VCaP (cell line): Measurements from ENCODE around the gene CDC123.
"Not testable (repeated sequence)": the region's sequence is repeated elsewhere in the genome, so short reads cannot be mapped to it uniquely, and the experiment has no call there.

Experiments used
- H3K27ac ChIP-seq: fragments of 450-650 bp; 2 replicates; pipeline ENCODE4 v1.5.1; 2017
- TF ChIP-seq, protein P1 (sequence below): fragments of 450-650 bp; conservative IDR thresholded peaks from 2 replicates; pipeline ENCODE4 v1.5.1; 2017; ENCODE audit warnings: mild to moderate bottlenecking, moderate library complexity

Gene CDC123

DNA sequence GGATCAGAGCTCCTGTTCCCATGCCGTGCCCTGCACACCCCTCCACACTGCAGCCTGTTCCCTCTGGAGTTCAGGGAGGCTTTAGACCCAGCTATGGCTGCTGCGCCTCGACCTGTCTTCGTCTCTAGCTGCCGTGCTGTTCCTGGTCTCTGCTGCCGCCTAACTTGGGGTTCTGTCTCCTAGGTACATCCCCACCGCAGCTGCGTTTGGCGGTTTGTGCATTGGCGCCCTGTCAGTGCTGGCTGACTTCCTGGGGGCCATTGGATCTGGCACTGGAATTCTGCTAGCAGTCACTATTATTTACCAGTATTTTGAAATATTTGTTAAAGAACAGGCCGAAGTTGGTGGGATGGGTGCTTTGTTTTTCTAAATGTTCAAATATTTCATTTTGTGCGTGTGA is 31.9 kb upstream of the CDC123 start:
- H3K27ac ChIP-seq = no peak overlapping the region
- TF ChIP-seq, protein P1, sequence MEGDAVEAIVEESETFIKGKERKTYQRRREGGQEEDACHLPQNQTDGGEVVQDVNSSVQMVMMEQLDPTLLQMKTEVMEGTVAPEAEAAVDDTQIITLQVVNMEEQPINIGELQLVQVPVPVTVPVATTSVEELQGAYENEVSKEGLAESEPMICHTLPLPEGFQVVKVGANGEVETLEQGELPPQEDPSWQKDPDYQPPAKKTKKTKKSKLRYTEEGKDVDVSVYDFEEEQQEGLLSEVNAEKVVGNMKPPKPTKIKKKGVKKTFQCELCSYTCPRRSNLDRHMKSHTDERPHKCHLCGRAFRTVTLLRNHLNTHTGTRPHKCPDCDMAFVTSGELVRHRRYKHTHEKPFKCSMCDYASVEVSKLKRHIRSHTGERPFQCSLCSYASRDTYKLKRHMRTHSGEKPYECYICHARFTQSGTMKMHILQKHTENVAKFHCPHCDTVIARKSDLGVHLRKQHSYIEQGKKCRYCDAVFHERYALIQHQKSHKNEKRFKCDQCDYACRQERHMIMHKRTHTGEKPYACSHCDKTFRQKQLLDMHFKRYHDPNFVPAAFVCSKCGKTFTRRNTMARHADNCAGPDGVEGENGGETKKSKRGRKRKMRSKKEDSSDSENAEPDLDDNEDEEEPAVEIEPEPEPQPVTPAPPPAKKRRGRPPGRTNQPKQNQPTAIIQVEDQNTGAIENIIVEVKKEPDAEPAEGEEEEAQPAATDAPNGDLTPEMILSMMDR = no peak

DNA sequence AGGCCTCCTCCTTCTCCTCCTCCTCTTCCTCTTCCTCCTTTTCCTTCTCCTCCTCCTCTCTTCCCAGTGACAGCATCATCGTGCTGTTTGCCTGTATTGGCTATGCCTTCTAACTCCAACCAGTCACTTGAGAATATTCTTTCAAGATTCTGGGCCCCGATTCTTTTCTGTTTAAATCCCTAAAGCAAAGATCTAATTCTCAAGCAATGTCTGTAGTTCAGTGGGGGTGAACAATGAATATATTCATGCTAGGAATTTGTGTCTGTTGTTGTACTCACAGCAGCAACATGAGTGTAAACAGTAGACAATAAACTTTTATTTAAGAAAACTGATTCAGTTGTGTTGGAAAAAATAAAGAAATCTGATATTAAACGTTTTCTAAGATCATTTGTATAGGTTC is 31.0 kb upstream of the CDC123 start:
- no peak overlapping the region for H3K27ac ChIP-seq
- TF ChIP-seq, protein P1 = no peak

DNA sequence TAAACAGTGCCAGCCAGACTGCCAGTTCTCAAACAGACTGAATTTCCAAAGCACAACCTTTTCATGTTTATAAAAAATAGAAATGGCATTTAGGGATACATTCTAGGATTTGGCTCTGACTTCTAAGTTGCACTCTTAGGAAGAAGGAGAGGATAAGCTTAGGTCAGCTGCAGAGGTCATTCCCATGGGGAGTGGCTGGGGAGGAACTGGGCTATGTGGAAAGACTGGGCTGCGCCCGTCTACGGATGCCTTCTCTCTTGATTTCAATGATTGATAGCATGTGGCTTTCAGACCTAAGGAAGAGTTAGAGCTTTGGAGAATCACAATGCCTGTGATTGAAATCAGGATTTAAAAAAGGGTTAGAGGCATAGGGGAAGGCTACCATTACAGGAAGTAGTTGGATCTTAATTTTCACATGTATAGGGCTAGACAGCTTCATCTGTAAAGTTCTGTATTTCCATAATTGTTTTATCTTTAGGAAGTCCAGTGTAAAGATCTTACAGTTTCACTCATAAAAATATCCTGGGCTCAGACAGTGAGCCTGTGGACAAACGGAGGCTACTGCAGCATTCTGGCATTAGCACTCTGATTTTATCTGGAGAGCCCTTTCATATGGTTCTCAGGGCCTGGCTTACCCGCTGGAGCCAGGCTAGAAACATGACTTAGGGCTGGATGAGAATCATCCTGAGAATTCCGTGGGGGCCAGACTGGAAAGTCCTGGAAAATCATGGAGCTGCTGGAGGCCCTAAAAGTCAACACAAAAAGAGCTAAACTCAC is 29.8 kb upstream of the CDC123 start:
- H3K27ac ChIP-seq = no peak overlapping the region
- TF ChIP-seq, protein P1 = no peak

DNA sequence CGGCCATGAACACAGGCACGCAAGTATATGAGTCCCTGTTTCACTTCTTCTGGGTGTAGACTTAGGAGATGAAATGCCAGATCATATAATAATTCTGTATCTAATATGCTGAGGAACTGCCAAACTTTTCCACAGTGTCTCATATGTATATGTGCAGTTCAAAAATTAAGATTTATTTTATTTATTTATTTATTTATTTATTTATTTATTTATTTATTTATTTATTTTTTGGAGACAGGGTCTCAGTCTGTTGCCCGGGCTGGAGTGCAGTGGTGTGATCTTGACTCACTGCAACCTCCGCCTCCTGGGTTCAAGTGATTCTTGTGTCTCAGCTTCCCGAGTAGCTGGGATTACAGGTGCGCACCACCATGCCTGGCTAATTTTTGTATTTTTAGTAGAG is 24.5 kb upstream of the CDC123 start:
- H3K27ac ChIP-seq = not testable (repeated sequence)

DNA sequence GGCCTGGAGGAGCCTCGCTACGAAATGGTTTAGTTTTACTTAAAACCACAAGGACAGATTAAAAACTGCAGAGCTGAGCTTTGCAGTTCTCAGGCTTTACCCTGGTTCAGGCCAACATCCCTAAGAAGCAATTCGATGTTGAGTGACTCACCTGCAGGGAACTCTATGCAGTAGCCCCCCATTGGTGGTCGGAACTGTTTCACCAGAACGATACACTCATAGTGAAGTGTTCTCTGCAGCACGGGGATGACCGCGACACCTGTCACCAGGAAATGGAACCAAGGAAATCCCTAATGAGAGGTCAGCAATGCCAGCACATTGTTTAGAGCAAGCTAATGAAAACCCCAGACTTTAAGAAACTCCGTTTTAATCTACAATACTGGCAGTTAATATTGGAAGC is 18.3 kb upstream of the CDC123 start:
- TF ChIP-seq, protein P1 = no peak
- no peak overlapping the region for H3K27ac ChIP-seq

DNA sequence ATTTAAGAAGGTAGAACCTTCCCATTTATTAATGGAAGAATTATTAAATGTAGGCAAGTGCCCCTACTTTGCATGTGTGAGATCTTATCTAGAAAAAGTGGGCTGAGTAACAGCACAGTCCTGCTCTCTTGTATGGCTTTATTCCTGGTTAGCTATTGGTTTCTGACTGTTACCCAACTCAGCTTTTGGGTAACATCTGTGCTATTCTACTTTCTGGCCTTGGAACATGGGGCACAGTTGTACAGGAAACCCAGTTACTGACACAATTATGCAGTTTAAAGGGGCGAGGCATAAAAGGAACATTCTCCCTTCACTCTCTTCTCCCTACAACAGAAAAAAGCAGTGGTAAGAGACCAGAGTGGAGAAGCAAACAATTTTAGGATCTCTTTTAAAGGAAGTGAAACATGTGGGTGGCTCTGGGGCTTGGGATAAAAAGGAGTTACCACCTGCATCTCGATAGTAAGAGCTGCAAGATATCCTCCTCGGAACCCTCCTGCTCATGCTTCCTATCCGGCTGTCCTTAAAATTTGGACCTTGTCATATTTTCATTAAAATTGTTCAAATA is 16.3 kb upstream of the CDC123 start:
- H3K27ac ChIP-seq = no peak overlapping the region
- TF ChIP-seq, protein P1 = no peak

DNA sequence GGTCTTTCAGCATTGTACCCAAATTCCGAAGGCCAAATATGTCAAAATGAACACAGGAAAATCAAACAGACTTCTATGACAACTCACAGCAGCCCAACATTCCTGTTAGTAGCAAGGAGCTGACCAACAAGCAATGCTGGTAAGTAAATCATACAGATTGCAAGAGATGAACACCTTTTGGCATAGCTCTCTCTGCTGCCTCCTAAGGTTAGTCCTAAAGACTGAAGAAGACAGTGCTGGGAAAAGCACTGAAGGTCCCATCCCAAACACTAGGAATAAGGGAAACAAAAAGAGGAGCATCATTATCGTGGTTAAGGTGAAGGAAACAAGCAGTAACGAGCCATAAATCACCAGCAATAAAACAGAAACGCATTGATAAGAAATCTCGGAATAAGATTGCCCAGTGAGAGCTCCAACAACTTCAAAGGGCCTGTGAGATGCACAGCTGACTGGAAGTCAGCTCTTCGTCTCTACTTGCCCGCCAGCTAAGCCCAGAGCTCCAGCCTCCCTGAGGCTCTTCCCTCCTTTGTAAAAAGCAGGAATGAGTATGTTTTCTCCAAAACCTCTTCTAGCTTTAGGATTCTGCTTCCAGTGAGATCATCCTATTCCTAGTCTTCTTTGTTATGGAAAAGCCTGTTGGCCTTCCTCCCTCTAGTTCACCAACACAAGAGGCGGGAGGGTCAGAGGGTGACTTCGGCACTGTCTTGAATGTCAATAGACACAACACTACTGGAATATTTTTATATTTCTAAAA is 15.6 kb upstream of the CDC123 start:
- TF ChIP-seq, protein P1 = no peak
- H3K27ac ChIP-seq = no peak overlapping the region
